Lower lobe of right lung (tissue), 2 donors: ENCODE data around the gene TRIM40. TPM values are rescaled to one million over a fixed set of nuclear protein-coding genes. Genes with fewer than 3 reads are reported as not detected.

Source experiments
- ATAC-seq, 2 donors: fragments of 200-7000 bp; cut with Tn5 transposase; one replicate each; pipeline ENCODE4 v1.9.1; 2020 to 2022; ENCODE audit warnings: mild to moderate bottlenecking in 2 of 2, moderate library complexity in 2 of 2
- DNase-seq: peaks from one replicate; pipeline ENCODE4 v3.0.0-alpha.2; 2020
- H3K27ac ChIP-seq: fragments of 200-600 bp; one replicate; pipeline ENCODE4 v1.8.0; 2022
- H3K27me3 ChIP-seq: fragments of 200-600 bp; one replicate; pipeline ENCODE4 v1.8.0; 2022; ENCODE audit warnings: low read depth
- H3K36me3 ChIP-seq: fragments of 200-600 bp; one replicate; pipeline ENCODE4 v1.8.0; 2022; ENCODE audit warnings: mild to moderate bottlenecking
- H3K4me1 ChIP-seq: fragments of 200-600 bp; one replicate; pipeline ENCODE4 v1.8.0; 2022
- H3K4me3 ChIP-seq: fragments of 200-600 bp; one replicate; pipeline ENCODE4 v1.8.0; 2022; ENCODE audit warnings: mild to moderate bottlenecking
- H3K9me3 ChIP-seq: fragments of 200-600 bp; one replicate; pipeline ENCODE4 v1.8.0; 2022
- CTCF ChIP-seq: fragments of 200-600 bp; IDR thresholded peaks from one replicate; pipeline ENCODE4 v1.8.0; 2022; ENCODE audit warnings: antibody characterized with exemption, mild to moderate bottlenecking
- intact Hi-C: fragments of 100-400 bp; cut with DNase I; formaldehyde crosslinking; loops from one replicate; pipeline ENCODE4 v1.11.0; 2022
- total RNA-seq: library from RNA; stranded (reverse); fragmentation: NEBNext Ultra II Directional; extraction: Animal tissue kit (Norgen Biotek cat#: 25700); gene quantifications from one replicate; pipeline ENCODE4 v1.2.1, GENCODE V29; 2021
- donor health status: DM: no; HTN: yes; CAD: no; lungs with severe emphysema.

The TRIM40 gene
- total RNA-seq, 1 donor from 2014 or later: not detected

GRCh38 chr6:30152910-30153610 is 17.1 kb downstream of the TRIM40 start:
- H3K27me3 ChIP-seq: peaks cover 1% of the 10 kb centered on the region
- intact Hi-C loops: no loop called here
- peaks cover 27% of the 10 kb centered on the region for H3K4me1 ChIP-seq
- H3K27ac ChIP-seq: no peak overlapping the region
- TF ChIP-seq CTCF: no peak
- no peak for DNase-seq
- no peak overlapping the region for H3K4me3 ChIP-seq
- no peaks in the 10 kb centered on the region for H3K36me3 ChIP-seq
- H3K9me3 ChIP-seq: no peaks in the 10 kb centered on the region
- no peak for ATAC-seq

- no peaks in the 10 kb centered on the region for H3K9me3 ChIP-seq
- DNase-seq (no peak), ATAC-seq (no peak)
- peaks cover 27% of the 10 kb centered on the region for H3K4me1 ChIP-seq
- intact Hi-C loops: no loop called here
- no peaks in the 10 kb centered on the region for H3K27me3 ChIP-seq
- H3K4me3 ChIP-seq: no peak overlapping the region
- H3K27ac ChIP-seq: no peak overlapping the region
- TF ChIP-seq CTCF: no peak
- H3K36me3 ChIP-seq: no peaks in the 10 kb centered on the region
Observed at GRCh38 chr6:30154061-30154460, 18.1 kb downstream of the TRIM40 start.

GRCh38 chr6:30154709-30155519 is 19.0 kb downstream of the TRIM40 start:
- H3K4me1 ChIP-seq: peaks cover 27% of the 10 kb centered on the region

GRCh38 chr6:30155520-30156261 is 19.8 kb downstream of the TRIM40 start:
- ATAC-seq: no peak
- no peak for TF ChIP-seq CTCF
- intact Hi-C loops: no loop called here
- no peak overlapping the region for H3K4me3 ChIP-seq
- H3K27me3 ChIP-seq: no peaks in the 10 kb centered on the region
- H3K4me1 ChIP-seq: peaks cover 27% of the 10 kb centered on the region
- DNase-seq: no peak
- H3K36me3 ChIP-seq: no peaks in the 10 kb centered on the region
- no peaks in the 10 kb centered on the region for H3K9me3 ChIP-seq
- no peak overlapping the region for H3K27ac ChIP-seq

More at GRCh38 chr6:30154709-30155519, 19.0 kb downstream of the TRIM40 start:
- Histone ChIP-seq H3K36me3 (no peaks in the 10 kb centered on the region), H3K9me3 (no peaks in the 10 kb centered on the region), H3K4me3 (no peak overlapping the region), H3K27ac (no peak overlapping the region), H3K27me3 (no peaks in the 10 kb centered on the region)
- ATAC-seq (no peak), DNase-seq (no peak)
- no peak for TF ChIP-seq CTCF
- intact Hi-C loops: no loop called here

GRCh38 chr6:30156262-30156599 is 20.3 kb downstream of the TRIM40 start:
- no peak overlapping the region for H3K27ac ChIP-seq
- no peak for TF ChIP-seq CTCF
- no peaks in the 10 kb centered on the region for H3K9me3 ChIP-seq
- no peak overlapping the region for H3K4me3 ChIP-seq
- ATAC-seq (peak; percentile 76), DNase-seq (no peak)
- H3K27me3 ChIP-seq: no peaks in the 10 kb centered on the region
- intact Hi-C loops: no loop called here
- H3K4me1 ChIP-seq: peaks cover 27% of the 10 kb centered on the region
- no peaks in the 10 kb centered on the region for H3K36me3 ChIP-seq
